Gastroesophageal sphincter (tissue), 4 donors: Measurements from ENCODE around the gene SORBS1. TPM values are rescaled to one million over a fixed set of nuclear protein-coding genes. Genes with fewer than 3 reads are reported as not detected.
A peak's percentile ranks its signal among the peaks of the same experiment; 100 is the strongest.

Source experiments
- ATAC-seq: fragments of 150-250 bp; one replicate; pipeline ENCODE4 v1.9.1; 2016; ENCODE audit warnings: mild to moderate bottlenecking, moderate library complexity
- H3K27ac ChIP-seq, 4 donors: fragments of 200-600 bp; sonication (generic) in 3 of 4; 1 replicate in 3 of 4; 2 replicates in 1 of 4; pipeline ENCODE4 v1.5.1; 2016 to 2019
- H3K27me3 ChIP-seq: fragments of 200-600 bp; sonication (generic); one replicate; pipeline ENCODE4 v1.5.1; 2019
- H3K36me3 ChIP-seq, 2 donors: fragments of 200-600 bp; sonication (generic); one replicate each; pipeline ENCODE4 v1.5.1; 2019; ENCODE audit warnings: control low read depth in 1 of 2
- H3K4me1 ChIP-seq, 3 donors: fragments of 200-600 bp; sonication (generic); 1 replicate in 2 of 3; 2 replicates in 1 of 3; pipeline ENCODE4 v1.5.1; 2016 to 2019; ENCODE audit warnings: control low read depth in 2 of 3
- H3K4me3 ChIP-seq, 2 donors: fragments of 200-600 bp; sonication (generic); one replicate each; pipeline ENCODE4 v1.5.1; 2019; ENCODE audit warnings: mild to moderate bottlenecking in 1 of 2, moderate library complexity in 1 of 2
- H3K9me3 ChIP-seq, 3 donors: fragments of 200-600 bp; sonication (generic); one replicate each; pipeline ENCODE4 v1.5.1; 2017 to 2019; ENCODE audit warnings: control low read depth in 2 of 3
- EP300 ChIP-seq: sonication (generic); formaldehyde crosslinking; IDR thresholded peaks from one replicate; pipeline ENCODE4 v1.6.1; 2017; ENCODE audit warnings: antibody characterized with exemption, mild to moderate bottlenecking
- POLR2A ChIP-seq, 2 donors: fragments of 450-650 bp; IDR thresholded peaks; one replicate each; pipeline ENCODE4 v1.6.1; 2017; ENCODE audit warnings: antibody characterized with exemption in 2 of 2, mild to moderate bottlenecking in 2 of 2, moderate library complexity in 1 of 2
- POLR2AphosphoS5 ChIP-seq: sonication (generic); formaldehyde crosslinking; IDR thresholded peaks from one replicate; pipeline ENCODE4 v1.6.1; 2017; ENCODE audit warnings: antibody characterized with exemption
- WGBS, 2 donors: methylation state at CpG; one replicate each; pipeline ENCODE4 v1.1.5; 2018; ENCODE audit warnings: low coverage in 1 of 2; 5-methylcytosine and 5-hydroxymethylcytosine counted together
- total RNA-seq, 4 donors: library from RNA; depleted of rRNA; stranded (reverse); fragments of >200 nt; gene quantifications; one replicate each; pipeline ENCODE4 v1.1.0, GENCODE V29; 2016
- TF ChIP-seq, protein P1 (sequence below), 4 experiments: fragments of 200-600 bp in 2 of 4; fragments of 450-650 bp in 2 of 4; sonication (generic) in 1 of 4; IDR thresholded peaks; one replicate each; pipeline ENCODE4 v1.5.1; 2017 to 2019; ENCODE audit warnings: antibody characterized with exemption in 4 of 4, mild to moderate bottlenecking in 2 of 4, moderate library complexity in 2 of 4

The SORBS1 gene
- total RNA-seq, 4 donors from 2014 or later, result 1,866 to 2,220 (median 1,948) TPM

DNA sequence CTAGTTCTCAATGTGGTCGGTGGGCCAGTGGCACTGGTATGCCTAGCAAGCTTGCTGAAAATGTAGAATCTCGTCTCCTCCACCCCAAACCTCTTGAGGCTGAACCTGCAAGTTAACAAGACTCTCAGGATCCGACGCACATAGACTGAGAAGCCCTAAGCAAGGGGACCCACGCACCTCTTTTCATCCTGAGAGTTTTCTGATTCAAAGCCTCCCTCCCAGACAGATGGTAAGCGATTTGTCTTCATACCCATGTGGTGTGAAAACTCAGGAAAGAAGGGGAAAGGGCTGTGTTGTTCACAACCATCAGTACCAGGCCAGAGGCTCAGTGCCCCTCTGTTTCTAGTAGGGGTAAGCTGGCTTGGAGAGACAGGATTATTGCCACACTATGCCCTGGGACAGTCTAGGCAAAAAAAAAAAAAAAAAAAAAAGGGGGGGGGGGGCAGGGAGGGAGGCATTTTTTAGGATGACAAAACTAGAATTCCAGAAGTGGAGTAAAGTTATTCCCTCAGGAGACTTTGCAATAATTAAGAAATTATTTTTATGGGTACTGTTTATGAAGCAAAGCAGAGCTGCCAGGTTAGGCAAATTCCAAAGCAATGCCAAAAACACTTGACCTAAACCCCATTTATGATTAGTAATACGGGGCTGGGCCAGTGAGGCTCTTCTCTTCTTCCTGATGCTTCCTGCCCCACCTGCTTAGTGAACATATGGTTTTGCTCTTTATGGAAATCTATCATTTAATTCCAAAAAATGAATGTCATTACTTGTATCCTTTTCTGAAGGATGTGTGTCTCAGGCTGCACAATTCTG, 152.8 kb downstream of the SORBS1 start:
- Histone ChIP-seq H3K4me3 (no peak overlapping the region), H3K9me3 (no peaks in the 10 kb centered on the region), H3K27me3 (no peaks in the 10 kb centered on the region), H3K36me3 (peaks cover 3 to 60% of the 10 kb centered on the region in 2 donors), H3K27ac (peak overlapping the region; percentile 84 to 99 (median 94)), H3K4me1 (peaks cover 36 to 100% (median 41%) of the 10 kb centered on the region in 3 donors)
- TF ChIP-seq POLR2A (IDR thresholded peaks at IDR 0.05) (no peak), EP300 (no peak), POLR2AphosphoS5 (peak; percentile 82)
- ATAC-seq, result peak; percentile 84
- 39 to 49% methylated on average over 2 to 7 of the region's 7 CpGs for WGBS, 2 donors

DNA sequence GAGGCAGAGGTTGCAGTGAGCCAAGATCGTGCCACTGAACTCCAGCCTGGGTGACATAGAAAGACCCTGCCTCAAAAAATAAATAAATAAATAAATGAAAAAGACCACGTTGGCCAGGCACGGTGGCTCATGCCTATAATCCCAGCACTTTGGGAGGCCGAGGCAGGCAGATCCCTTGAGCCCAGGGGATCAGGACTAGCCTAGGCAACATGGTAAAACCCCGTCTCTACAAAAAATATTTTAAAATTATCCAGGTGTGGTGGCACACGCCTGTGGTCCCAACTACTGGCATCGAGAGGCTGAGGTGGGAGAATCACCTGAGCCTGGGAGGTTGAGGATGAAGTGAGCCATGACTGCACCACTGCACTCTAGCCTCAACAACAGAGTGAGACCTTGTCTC, 153.6 kb downstream of the SORBS1 start:
- no peak overlapping the region for H3K4me3 ChIP-seq
- TF ChIP-seq, protein P1, sequence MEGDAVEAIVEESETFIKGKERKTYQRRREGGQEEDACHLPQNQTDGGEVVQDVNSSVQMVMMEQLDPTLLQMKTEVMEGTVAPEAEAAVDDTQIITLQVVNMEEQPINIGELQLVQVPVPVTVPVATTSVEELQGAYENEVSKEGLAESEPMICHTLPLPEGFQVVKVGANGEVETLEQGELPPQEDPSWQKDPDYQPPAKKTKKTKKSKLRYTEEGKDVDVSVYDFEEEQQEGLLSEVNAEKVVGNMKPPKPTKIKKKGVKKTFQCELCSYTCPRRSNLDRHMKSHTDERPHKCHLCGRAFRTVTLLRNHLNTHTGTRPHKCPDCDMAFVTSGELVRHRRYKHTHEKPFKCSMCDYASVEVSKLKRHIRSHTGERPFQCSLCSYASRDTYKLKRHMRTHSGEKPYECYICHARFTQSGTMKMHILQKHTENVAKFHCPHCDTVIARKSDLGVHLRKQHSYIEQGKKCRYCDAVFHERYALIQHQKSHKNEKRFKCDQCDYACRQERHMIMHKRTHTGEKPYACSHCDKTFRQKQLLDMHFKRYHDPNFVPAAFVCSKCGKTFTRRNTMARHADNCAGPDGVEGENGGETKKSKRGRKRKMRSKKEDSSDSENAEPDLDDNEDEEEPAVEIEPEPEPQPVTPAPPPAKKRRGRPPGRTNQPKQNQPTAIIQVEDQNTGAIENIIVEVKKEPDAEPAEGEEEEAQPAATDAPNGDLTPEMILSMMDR (IDR thresholded peaks at IDR 0.05), result no peak
- no peak for TF ChIP-seq EP300
- TF ChIP-seq POLR2A (IDR thresholded peaks at IDR 0.05), result no peak
- no peak for TF ChIP-seq POLR2AphosphoS5
- no peaks in the 10 kb centered on the region for H3K27me3 ChIP-seq
- peaks cover 36 to 100% (median 38%) of the 10 kb centered on the region in 3 donors for H3K4me1 ChIP-seq
- peak overlapping the region; percentile 84 to 99 (median 94) for H3K27ac ChIP-seq
- ATAC-seq, result no peak
- H3K36me3 ChIP-seq, result peaks cover 3 to 68% of the 10 kb centered on the region in 2 donors
- 53 to 82% methylated on average over 5 to 6 of the region's 7 CpGs for WGBS, 2 donors
- no peaks in the 10 kb centered on the region for H3K9me3 ChIP-seq

DNA sequence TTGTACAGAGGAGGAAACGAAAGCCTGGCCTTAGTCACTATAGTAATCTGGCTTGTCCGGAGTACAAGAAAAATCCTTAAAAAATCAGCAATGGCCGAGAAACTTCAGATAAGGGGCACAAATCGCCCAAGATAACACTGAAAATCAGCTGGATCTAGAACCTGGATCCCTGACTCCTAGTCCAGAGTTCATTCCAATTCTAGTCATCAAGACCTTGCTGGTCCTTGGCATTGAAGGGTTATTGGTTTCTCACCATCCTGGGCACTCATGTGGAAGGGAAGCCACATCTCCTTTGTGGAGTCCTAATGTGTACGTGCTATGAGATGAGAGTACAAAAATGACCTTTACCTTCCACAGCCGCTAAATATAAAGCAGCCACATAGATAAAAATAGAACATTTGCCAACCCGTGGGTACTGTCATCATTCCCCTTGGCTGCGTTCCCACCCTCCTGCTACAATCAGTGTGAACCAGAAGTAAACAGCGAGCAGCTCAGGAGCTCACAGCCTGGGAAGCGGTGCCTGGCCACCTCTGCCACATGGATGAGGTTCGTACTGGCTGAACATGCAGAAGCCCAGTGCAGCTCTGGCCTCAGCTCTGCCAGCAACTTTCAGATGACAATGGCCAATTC, 154.4 kb downstream of the SORBS1 start:
- Histone ChIP-seq H3K4me1 (peaks cover 36 to 100% (median 38%) of the 10 kb centered on the region in 3 donors), H3K27me3 (no peaks in the 10 kb centered on the region), H3K4me3 (no peak overlapping the region), H3K27ac (peak overlapping the region; percentile 84 to 99 (median 94)), H3K9me3 (no peaks in the 10 kb centered on the region), H3K36me3 (peaks cover 3 to 73% of the 10 kb centered on the region in 2 donors)
- peak; percentile 94 for TF ChIP-seq POLR2AphosphoS5
- TF ChIP-seq POLR2A (IDR thresholded peaks at IDR 0.05), result no peak
- 49 to 50% methylated on average over 6 to 9 of the region's 11 CpGs for WGBS, 2 donors
- ATAC-seq, result peak; percentile 44

DNA sequence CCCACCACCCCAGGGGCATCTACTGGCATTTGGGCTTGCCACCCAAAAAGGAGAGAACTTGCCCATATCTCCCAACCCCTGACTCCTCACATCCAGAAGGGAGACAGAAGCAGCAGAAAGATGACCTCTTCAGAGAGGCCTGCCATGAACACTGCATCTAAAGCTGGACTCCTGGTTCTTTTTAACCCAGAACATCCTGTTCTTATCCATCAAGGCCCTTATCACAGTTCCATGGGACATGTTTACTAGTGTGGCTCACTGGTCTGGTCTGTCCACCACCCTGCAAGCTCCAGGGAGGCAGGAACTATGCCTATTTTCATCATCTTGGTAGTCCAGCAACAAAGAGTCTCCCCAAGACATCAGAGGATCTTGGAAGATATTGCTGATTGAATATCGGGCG, 155.5 kb downstream of the SORBS1 start:
- Histone ChIP-seq H3K27me3 (no peaks in the 10 kb centered on the region), H3K36me3 (peaks cover 3 to 75% of the 10 kb centered on the region in 2 donors), H3K4me3 (no peak overlapping the region), H3K4me1 (peaks cover 36 to 100% (median 43%) of the 10 kb centered on the region in 3 donors), H3K27ac (peak overlapping the region; percentile 84 to 99 (median 94)), H3K9me3 (no peaks in the 10 kb centered on the region)
- 90 to 100% methylated on average over 1 to 2 of the region's 2 CpGs for WGBS, 2 donors
- TF ChIP-seq, protein P1 (IDR thresholded peaks at IDR 0.05), result no peak
- TF ChIP-seq POLR2A (IDR thresholded peaks at IDR 0.05), result no peak
- TF ChIP-seq EP300, result no peak
- no peak for TF ChIP-seq POLR2AphosphoS5
- ATAC-seq, result no peak

DNA sequence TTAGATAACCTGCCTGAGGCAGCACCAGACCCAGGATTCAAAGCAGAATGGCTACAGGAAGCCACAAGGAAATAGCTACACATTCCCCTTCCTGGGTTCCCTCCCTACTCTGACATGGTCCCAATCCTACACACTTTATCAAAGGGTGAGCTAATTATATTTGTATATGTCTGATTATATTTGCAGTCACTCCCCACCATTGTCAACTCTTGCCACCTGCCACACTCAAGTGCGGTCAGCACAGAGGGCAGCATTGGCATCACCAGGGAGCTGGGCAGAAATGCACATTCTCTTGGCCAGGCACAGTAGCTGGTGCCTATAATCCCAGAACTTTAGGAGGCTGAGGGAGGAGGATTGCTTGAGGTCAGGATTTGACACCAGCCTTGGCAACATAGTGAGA, 156.3 kb downstream of the SORBS1 start:
- Histone ChIP-seq H3K4me3 (no peak overlapping the region), H3K36me3 (peaks cover 3 to 76% of the 10 kb centered on the region in 2 donors), H3K4me1 (peaks cover 29 to 100% (median 46%) of the 10 kb centered on the region in 3 donors), H3K9me3 (no peaks in the 10 kb centered on the region), H3K27me3 (no peaks in the 10 kb centered on the region), H3K27ac (peak overlapping the region; percentile 12 to 97 (median 81))
- ATAC-seq, result no peak
- no peak for TF ChIP-seq POLR2AphosphoS5
- TF ChIP-seq EP300, result no peak
- no peak for TF ChIP-seq POLR2A (IDR thresholded peaks at IDR 0.05)
- TF ChIP-seq, protein P1 (IDR thresholded peaks at IDR 0.05), result no peak
- 100% methylated on average over 1 of the region's 1 CpG; no CpG with 5 or more reads in 1 of the 2 donors for whole genome bisulfite sequencing, 2 donors
